ENCODE data around the gene SOHLH1. TPM values are rescaled to one million over a fixed set of nuclear protein-coding genes. Genes with fewer than 3 reads are reported as not detected.

The SOHLH1 gene
- total and polyA plus RNA-seq, 10 of the 15 experiments (the other 5 are each of a cell fraction or from before 2014, with no cell fraction given): not detected

DNA sequence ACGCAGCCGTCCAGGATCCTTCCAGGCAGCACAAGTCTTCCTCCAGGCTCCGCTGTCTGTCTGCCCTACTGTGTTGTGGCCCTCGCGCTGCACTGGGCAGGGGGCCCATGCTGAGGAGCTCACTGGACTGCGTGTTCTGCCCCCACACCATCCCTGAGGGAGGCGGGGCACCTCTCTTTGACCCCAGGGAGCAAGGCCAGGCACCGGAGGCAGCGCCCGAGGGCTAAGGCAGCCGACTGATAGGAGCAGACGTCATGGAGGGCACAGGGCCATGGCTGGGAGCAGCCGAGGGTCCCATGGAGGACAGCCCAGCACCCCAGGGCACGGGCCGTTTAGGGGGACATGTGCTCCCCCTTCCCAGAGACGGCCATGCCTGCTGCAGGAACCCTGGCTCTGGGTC lies 49.4 kb upstream of the SOHLH1 start (continued):
- TF ChIP-seq NFXL1 (IDR thresholded peaks at IDR 0.05; ENCODE audit: borderline replicate concordance): no peak
- no peak for TF ChIP-seq PML (IDR thresholded peaks at IDR 0.05; ENCODE audit: low read length)
- no peak for TF ChIP-seq ZZZ3 (IDR thresholded peaks at IDR 0.05; ENCODE audit: control insufficient read depth, insufficient read length, low read depth)
- TF ChIP-seq RFX5 (IDR thresholded peaks at IDR 0.05; ENCODE audit: low read depth, low read length): no peak
- TF ChIP-seq GATAD2B (conservative IDR thresholded peaks at IDR 0.05; ENCODE audit: low read depth): no peak
- no peak for TF ChIP-seq SREBF2 (IDR thresholded peaks at IDR 0.05; ENCODE audit: low read length)

DNA sequence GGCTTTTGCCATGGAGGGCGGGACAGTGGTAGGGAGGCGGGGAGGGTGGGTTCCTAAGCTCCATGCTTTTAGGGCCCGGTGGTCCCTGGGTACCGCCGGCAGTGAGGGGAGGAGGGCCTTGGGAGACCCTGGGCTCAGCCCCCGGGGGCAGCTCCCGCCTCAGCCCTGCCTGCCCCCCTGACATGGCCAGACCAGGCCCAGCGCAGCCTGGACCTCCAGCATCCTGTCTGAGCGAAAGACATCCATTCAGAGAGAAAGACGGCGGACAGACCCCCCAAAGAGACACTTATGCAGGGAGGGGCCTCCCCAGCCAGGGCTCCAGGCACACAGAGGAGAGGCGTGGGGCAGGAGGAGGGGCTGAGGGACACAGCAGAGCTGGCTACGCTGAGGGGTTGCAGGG lies 48.0 kb upstream of the SOHLH1 start:
- no peaks in the 10 kb centered on the region for H4K20me1 ChIP-seq (ENCODE audit: control insufficient read depth, insufficient read depth)
- ChIA-PET POLR2A (no interaction called here), CTCF (no interaction called here), RAD21 (ENCODE audit: unreplicated experiment) (no interaction called here), SMC1A (ENCODE audit: uncharacterized antibody, unreplicated experiment) (no interaction called here)
- no peak overlapping the region for H2AFZ ChIP-seq (ENCODE audit: control insufficient read depth, low read depth, low read length)
- H3K4me2 ChIP-seq (ENCODE audit: control insufficient read depth, insufficient read depth): no peak overlapping the region
- no peaks in the 10 kb centered on the region for H3K36me3 ChIP-seq (ENCODE audit: control insufficient read depth in 2 of 2, insufficient read depth in 2 of 2, low read length in 1 of 2)
- no peaks in the 10 kb centered on the region; a peak in 1 of 4 replicates for H3K27me3 ChIP-seq (replicated peaks in 1 of 2; ENCODE audit: control insufficient read depth in 2 of 2, insufficient read depth in 2 of 2, low read length in 1 of 2)
- no TSS peak for BruUV-seq (replicated peaks)
- H3K4me1 ChIP-seq (ENCODE audit: control insufficient read depth, insufficient read depth, low read length): no peaks in the 10 kb centered on the region
- FAIRE-seq (no peak), DNase-seq (ENCODE audit: low read depth, low spot score) (no peak), ATAC-seq (no peak)
- H3K79me2 ChIP-seq (ENCODE audit: control insufficient read depth, insufficient read depth, low read length): no peaks in the 10 kb centered on the region
- H3K9ac ChIP-seq (ENCODE audit: control insufficient read depth, insufficient read depth, low read length): no peak overlapping the region
- in situ Hi-C loops (cut with MboI): no loop called here
- intact Hi-C loops (cut with micrococcal nuclease; ENCODE audit: unreplicated experiment): no loop called here
- no peak overlapping the region for H3K4me3 ChIP-seq
- no peaks in the 10 kb centered on the region for H3K9me3 ChIP-seq (replicated peaks; ENCODE audit: control insufficient read depth, insufficient read depth, low read length)
- no peak overlapping the region for H3K27ac ChIP-seq (ENCODE audit: control insufficient read depth, insufficient read depth)
- 52% methylated on average over 12 of the region's 13 CpGs for WGBS (ENCODE audit: insufficient coverage, insufficient replicate concordance, low lambda C conversion rate, missing lambda C conversion rate)
- TF ChIP-seq KAT2A (conservative IDR thresholded peaks at IDR 0.05; ENCODE audit: control insufficient read depth, low read depth, low read length) (no peak), EGR1 (IDR thresholded peaks at IDR 0.05; ENCODE audit: borderline replicate concordance in 1 of 2, low read depth in 2 of 2, low read length in 2 of 2) (no peak), SMAD1 (IDR thresholded peaks at IDR 0.05; ENCODE audit: low read depth, partially characterized antibody) (no peak), RAD21 (IDR thresholded peaks at IDR 0.05; ENCODE audit: insufficient read depth, low read depth, low read length) (no peak), ZNF24 (IDR thresholded peaks at IDR 0.05) (no peak), ZNF622 (IDR thresholded peaks at IDR 0.05) (no peak), NFIC (IDR thresholded peaks at IDR 0.05; ENCODE audit: low read depth, low read length) (no peak), POU2F2 (IDR thresholded peaks at IDR 0.05; ENCODE audit: borderline replicate concordance, low read depth, low read length) (no peak), MLLT1 (IDR thresholded peaks at IDR 0.05) (no peak)
- TF ChIP-seq, protein P1, sequence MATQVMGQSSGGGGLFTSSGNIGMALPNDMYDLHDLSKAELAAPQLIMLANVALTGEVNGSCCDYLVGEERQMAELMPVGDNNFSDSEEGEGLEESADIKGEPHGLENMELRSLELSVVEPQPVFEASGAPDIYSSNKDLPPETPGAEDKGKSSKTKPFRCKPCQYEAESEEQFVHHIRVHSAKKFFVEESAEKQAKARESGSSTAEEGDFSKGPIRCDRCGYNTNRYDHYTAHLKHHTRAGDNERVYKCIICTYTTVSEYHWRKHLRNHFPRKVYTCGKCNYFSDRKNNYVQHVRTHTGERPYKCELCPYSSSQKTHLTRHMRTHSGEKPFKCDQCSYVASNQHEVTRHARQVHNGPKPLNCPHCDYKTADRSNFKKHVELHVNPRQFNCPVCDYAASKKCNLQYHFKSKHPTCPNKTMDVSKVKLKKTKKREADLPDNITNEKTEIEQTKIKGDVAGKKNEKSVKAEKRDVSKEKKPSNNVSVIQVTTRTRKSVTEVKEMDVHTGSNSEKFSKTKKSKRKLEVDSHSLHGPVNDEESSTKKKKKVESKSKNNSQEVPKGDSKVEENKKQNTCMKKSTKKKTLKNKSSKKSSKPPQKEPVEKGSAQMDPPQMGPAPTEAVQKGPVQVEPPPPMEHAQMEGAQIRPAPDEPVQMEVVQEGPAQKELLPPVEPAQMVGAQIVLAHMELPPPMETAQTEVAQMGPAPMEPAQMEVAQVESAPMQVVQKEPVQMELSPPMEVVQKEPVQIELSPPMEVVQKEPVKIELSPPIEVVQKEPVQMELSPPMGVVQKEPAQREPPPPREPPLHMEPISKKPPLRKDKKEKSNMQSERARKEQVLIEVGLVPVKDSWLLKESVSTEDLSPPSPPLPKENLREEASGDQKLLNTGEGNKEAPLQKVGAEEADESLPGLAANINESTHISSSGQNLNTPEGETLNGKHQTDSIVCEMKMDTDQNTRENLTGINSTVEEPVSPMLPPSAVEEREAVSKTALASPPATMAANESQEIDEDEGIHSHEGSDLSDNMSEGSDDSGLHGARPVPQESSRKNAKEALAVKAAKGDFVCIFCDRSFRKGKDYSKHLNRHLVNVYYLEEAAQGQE (IDR thresholded peaks at IDR 0.05; ENCODE audit: low read depth, low read length): no peak

All from GM12878 (cell line).